Measurements from ENCODE around the gene FURIN.

DNA sequence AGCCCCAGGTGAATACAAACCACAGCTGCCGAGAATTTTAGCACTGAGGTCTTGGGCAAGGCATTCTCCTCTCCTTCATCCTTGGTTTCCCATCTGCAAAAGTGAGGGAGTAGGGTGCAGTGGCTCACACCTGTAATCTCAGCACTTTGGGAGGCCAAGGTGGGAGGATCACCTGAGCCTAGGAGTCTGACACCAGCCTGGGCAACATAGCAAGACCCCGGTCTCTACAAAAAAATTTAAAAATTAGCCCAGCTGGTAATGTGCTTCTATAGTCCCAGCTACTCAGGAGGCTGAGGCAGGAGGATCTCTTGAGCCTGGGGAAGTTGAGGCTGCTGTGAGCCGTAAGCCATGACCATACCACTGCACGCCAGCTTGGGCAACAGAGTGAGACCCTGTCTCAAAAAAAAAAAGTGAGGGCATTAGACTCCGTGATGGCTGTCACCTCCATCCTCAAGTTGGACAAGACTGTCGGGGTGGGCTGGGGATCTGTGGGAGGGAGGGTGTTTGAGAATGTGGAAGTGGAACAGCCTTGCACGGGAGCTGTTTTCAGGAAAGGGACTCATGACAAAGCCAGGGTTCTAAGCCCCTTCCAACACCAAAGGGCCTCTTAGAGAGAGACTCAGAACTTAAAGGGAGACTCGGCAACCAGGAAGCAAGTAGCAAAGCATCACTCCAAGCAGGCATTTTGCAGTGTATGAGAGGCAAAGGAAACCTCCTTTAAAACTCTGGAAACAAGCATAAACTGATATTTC lies 46.0 kb upstream of the FURIN start:
- TF ChIP-seq, protein P1, sequence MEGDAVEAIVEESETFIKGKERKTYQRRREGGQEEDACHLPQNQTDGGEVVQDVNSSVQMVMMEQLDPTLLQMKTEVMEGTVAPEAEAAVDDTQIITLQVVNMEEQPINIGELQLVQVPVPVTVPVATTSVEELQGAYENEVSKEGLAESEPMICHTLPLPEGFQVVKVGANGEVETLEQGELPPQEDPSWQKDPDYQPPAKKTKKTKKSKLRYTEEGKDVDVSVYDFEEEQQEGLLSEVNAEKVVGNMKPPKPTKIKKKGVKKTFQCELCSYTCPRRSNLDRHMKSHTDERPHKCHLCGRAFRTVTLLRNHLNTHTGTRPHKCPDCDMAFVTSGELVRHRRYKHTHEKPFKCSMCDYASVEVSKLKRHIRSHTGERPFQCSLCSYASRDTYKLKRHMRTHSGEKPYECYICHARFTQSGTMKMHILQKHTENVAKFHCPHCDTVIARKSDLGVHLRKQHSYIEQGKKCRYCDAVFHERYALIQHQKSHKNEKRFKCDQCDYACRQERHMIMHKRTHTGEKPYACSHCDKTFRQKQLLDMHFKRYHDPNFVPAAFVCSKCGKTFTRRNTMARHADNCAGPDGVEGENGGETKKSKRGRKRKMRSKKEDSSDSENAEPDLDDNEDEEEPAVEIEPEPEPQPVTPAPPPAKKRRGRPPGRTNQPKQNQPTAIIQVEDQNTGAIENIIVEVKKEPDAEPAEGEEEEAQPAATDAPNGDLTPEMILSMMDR (IDR thresholded peaks at IDR 0.05), result no peak
- TF ChIP-seq POLR2A (IDR thresholded peaks at IDR 0.05), result no peak

Measured in tibial nerve (tissue), 3 donors.